HG02938 (cell line): ENCODE measurements around the gene HECTD3.
A peak's percentile ranks its signal among the peaks of the same experiment; 100 is the strongest.

ENCODE experiments used
- ATAC-seq: cut with Tn5 transposase; IDR thresholded peaks from one replicate; pipeline ENCODE4 v1.9.1; 2021; ENCODE audit warnings: mild to moderate bottlenecking, moderate library complexity; ENCODE audit not compliant: unreplicated experiment

HECTD3 gene

GRCh38 chr1:45010855-45011811 is at the start of gene HECTD3:
TSS of gene HECTD3 (minus strand) at chr1:45011324. CDS start at chr1:45011257, 67 bp downstream.
- ATAC-seq = peak; percentile 65

DNA sequence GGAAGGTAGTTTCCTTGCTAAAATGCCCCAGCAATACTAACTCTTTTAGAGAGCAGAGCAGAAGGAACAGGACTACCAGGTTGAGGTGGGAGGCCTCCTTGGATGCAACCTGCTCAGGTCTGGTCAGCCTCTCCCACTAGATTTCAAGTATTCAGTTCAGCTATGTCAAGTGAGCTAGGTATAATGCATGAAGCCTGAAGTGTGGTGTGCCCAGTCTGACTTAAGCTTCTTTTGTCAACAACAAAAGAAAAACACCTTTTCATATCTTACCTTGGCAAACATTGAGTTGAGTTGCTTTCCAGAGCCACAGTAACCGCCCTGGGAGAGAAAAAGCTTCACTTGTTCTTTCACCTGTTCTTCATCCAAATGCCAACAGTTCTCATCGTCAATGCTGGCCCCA is 48.7 kb upstream of the HECTD3 start:
- no peak for ATAC-seq

DNA sequence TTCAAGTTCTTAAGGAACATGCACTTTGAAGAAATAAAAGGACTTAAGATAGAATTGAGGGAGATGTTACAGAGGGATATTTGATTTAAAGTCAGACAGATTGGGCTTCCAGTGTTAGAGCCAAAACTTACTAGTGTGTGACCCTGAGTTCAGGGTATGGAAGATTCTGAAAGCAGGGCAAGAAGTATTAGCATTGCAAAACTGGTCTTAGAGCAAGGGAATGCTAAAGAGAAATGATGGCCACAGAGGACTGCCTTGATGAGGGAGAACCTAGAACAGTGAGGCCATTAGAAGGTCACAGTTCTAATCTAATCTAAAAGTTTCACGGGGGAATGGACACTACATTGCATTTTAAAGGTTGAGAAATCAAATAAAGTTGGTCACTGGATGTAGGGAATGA is 46.4 kb upstream of the HECTD3 start:
- no peak for ATAC-seq

DNA sequence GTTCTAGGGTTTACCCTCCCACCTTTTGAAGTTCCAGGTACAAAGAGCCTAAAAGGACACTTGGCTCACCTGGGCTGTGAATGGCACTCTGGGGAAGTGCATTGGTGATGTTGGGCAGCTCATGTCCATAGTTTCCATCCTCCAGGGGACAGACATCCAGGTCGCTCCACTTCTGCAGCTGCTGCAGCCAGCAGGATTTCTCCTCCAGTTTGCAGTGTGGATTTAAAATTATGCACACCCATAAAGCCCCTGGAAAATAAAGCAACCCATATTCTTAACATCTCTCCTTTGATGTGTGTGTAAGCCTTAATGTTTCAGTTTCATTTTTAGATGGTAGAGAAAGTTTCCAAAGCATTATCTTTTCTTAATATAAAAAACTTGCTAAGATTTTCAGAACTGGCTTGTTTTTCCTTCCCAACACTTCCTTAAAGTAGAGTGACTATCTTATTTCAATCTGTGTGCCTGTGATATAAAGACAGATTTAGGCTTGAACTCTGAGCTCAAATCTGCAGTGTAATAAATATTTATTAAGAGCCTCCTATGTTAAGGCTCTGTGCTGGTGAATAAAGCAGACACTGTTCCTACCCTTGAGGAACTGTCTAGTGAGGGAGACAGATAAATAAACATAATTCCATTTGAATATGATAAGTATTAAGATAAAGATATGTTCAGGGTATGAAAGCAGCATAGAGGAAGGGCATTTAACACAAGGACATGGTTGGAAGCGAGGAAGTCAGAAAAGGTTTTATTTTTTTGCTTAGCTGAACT is 40.1 kb upstream of the HECTD3 start:
- no peak for ATAC-seq

DNA sequence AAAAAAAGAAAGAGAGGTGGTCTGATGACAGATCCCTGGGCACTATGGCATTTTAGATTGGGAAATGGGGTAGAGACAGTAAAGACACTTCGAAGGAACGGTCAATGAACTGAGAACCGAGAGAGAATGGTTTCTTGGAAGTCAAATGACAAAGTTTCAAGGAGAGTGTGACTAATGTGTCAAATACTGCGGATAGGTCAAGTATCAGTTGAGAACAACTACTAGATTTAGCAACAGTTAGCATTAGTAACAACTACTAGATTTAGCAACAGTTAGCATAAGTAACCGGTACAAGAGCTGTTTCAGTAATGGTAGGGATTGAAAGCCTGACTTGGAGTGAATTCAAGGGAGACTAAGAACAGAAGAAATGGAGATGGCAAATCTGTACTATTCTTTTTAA is 35.9 kb upstream of the HECTD3 start:
- no peak for ATAC-seq

GRCh38 chr1:45044916-45045315 is 33.8 kb upstream of the HECTD3 start:
- ATAC-seq = no peak

DNA sequence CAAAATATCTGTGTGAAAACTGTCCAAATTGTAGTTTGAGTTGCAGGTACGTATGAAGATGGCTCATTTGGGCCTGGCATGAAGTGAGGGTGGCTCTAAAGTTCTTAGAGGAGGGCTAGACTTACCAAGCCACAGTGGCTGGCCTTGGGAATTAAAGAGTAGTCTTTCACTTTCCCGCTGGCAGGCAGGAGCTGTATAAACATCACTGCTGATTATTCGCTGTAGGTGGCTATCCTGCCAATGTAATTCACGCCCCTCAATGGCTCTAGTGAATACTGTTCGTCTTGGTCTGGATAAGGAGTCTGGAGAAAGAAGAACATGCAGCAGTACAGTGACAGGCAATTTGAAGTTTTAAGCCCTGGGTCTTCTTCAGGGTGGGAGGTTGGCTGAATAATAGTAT is 32.0 kb upstream of the HECTD3 start:
- no peak for ATAC-seq

DNA sequence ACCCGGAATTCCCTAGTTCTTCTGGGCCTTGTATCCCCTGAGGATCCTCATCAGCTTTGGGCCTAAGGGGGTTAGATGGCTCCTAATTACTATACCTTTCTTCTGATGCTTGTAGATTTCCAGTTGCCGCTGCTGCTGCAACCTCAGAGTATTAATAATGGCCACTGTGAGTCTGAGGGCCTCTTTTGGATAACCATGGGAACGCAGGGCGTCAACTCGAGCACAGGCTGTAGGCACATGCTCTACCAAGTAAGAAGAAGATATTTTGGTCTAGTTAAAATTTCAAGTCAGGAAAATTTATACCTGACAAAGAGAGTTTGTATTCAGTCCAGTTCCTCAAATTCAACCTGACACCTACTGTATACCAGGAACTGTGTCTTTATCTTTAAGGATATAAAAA is 29.2 kb upstream of the HECTD3 start:
- no peak for ATAC-seq

GRCh38 chr1:45038661-45039364 is 27.7 kb upstream of the HECTD3 start:
- ATAC-seq = no peak

- no peak for ATAC-seq
Measured at GRCh38 chr1:45038240-45038639, 27.1 kb upstream of the HECTD3 start.

DNA sequence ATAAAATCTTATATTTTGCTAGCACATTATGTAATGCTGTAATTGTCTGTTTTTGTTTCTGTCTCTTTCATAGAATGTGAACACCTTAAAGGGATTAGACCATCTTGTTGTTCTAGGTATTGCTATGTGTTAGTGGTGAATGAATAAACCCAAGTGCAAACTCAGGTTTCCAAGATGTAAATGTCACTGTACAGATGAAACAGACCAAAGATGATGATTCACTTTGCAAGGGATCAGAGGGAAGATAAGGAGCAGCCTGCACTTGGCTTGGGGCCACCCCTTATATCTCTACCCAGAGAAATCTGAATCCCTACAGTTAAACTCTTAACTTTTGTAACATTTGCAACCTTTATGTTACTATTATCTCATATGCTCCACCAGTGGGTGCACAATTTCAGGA is 26.3 kb upstream of the HECTD3 start:
- ATAC-seq = no peak

- ATAC-seq = no peak
Measured at GRCh38 chr1:45035631-45036301, 24.6 kb upstream of the HECTD3 start.

- ATAC-seq = no peak
Measured at GRCh38 chr1:45033356-45033755, 22.2 kb upstream of the HECTD3 start.

DNA sequence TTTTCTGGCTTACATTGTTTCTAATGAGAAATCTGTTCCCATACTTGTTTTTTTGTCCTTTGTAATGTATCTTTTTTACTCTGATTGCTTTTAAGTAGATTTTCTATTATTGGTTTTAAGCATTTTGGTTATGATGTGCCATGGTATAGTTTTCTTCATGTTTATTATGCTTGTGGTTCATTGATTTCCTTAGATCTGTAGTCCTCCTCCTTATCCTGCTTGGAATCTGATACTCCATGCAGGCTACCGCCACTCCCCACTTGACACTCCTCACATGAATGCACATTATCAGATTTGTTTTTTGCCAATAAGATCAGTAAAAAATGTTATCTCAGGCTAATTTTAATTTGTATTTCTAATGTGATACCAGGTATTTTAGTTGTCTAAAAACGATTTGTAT is 21.7 kb upstream of the HECTD3 start:
- ATAC-seq = no peak

DNA sequence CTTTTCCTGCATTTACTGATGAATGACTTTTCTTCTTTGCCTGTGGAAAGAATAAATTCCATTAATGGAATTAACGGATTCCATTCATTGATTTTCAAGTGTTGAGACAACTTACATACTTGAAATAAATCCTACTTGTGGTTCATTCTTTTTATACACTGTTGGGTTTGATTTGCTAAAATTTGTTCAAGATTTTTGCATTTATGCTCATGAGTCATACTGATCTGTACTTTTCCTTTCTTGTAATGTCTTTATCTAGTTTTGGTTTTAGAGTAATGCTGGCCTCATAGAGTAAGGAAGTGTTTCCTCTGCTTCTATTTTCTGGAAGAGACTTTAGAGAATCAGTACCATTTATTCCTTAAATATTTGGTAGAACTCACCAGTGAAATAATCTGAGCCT is 15.3 kb upstream of the HECTD3 start:
- no peak for ATAC-seq

DNA sequence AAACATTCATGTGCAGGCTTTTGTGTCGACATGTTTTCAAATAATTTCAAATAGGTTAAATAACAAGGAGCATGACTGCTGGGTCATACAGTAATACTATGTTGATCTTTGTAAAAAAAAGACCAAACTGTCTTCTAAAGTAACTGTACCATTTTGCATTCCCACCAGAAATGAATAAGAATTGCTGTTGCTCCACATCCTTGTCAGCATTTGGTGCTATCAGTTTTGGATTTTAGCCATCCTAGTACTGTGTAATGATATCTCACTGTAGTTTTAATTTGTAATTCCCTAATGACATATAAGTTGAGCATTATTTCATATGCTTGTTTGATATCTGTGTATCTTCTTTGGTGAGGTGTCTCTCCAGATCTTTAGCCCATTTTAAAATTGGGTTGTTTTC is 12.5 kb upstream of the HECTD3 start:
- no peak for ATAC-seq

- ATAC-seq = peak; percentile 61
Measured at GRCh38 chr1:45018599-45019230, 7.6 kb upstream of the HECTD3 start.

- ATAC-seq = no peak
Measured at GRCh38 chr1:45016767-45017166, 5.6 kb upstream of the HECTD3 start.

DNA sequence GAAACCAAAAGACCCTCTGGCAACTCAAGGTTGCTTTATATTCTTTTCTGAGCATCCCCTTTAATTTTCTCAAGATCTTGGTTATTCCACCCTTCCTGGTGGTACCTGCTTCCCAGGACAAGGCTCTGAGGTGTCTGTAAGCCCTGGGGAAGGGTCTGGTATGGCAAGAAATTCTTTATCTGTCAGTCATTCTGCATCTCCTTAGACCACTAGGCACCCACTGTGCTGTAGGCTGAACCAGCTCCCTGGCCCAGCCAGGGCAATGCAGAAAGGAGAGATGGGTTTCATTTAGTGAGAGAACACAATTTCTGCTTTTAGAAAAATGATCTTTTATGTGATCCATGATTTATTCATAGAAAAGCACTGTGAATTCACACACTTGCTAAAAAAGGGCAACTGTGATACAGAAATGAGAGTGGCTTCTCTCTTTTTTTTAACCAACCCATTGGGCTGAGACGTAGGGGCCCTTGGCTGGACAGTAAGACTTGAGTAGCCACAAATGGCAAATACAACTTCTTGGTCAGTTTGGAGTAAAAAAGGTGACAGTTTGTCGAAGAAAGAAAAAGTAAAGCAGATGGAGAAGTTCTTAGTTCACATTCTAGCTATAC is 5.1 kb upstream of the HECTD3 start:
- no peak for ATAC-seq

GRCh38 chr1:45015683-45016082 is 4.6 kb upstream of the HECTD3 start:
- ATAC-seq = no peak
